Amniotic epithelial cell (primary cell): Measurements from ENCODE around the gene GPR107.

Experiments
- DNase-seq: peaks from one replicate; pipeline ENCODE4 v3.0.0-alpha.2; 2010; ENCODE audit warnings: low read depth

GPR107 gene

GRCh38 chr9:130160862-130161470 is 107.3 kb downstream of the GPR107 start:
- DNase-seq = no peak

- no peak for DNase-seq
Measured at GRCh38 chr9:130165579-130165978, 111.9 kb downstream of the GPR107 start.

GRCh38 chr9:130166399-130166798 is 112.7 kb downstream of the GPR107 start:
- DNase-seq = no peak

- no peak for DNase-seq
Measured at GRCh38 chr9:130167927-130168326, 114.2 kb downstream of the GPR107 start.

- DNase-seq = no peak
Measured at GRCh38 chr9:130171226-130172148, 117.8 kb downstream of the GPR107 start.

GRCh38 chr9:130172161-130172857 is 118.6 kb downstream of the GPR107 start, which contains the start of gene NCS1:
NCS1 (plus strand) TSS chr9:130172404; CDS start chr9:130172664, 260 bp downstream.
- DNase-seq = peak; percentile 55

GRCh38 chr9:130172858-130173665 is 119.4 kb downstream of the GPR107 start:
- no peak for DNase-seq

- peak; percentile 44 for DNase-seq
Measured at GRCh38 chr9:130173666-130173983, 119.9 kb downstream of the GPR107 start.

GRCh38 chr9:130174025-130174424 is 120.3 kb downstream of the GPR107 start:
- no peak for DNase-seq

- no peak for DNase-seq
Measured at GRCh38 chr9:130174920-130175321, 121.2 kb downstream of the GPR107 start.

- no peak for DNase-seq
Measured at GRCh38 chr9:130175355-130175754, 121.6 kb downstream of the GPR107 start.

GRCh38 chr9:130176760-130177159 is 123.1 kb downstream of the GPR107 start:
- DNase-seq = no peak

- DNase-seq = no peak
Measured at GRCh38 chr9:130177898-130178805, 124.4 kb downstream of the GPR107 start.

- DNase-seq = peak; percentile 52
Measured at GRCh38 chr9:130179331-130179907, 125.7 kb downstream of the GPR107 start.

GRCh38 chr9:130180516-130180915 is 126.8 kb downstream of the GPR107 start:
- DNase-seq = no peak

GRCh38 chr9:130181678-130182380 is 128.1 kb downstream of the GPR107 start:
- DNase-seq = no peak

- no peak for DNase-seq
Measured at GRCh38 chr9:130182381-130182909, 128.7 kb downstream of the GPR107 start.

GRCh38 chr9:130183133-130183762 is 129.5 kb downstream of the GPR107 start:
- peak; percentile 74 for DNase-seq

GRCh38 chr9:130185017-130185416 is 131.3 kb downstream of the GPR107 start:
- DNase-seq = no peak
